GM12878 (cell line): ENCODE results near the gene RBX1. TPM values are rescaled to one million over a fixed set of nuclear protein-coding genes. Genes with fewer than 3 reads are reported as not detected.
A peak's percentile ranks its signal among the peaks of the same experiment; 100 is the strongest.

Source experiments
- ATAC-seq: fragments of 200-7000 bp; cut with Tn5 transposase; 3 replicates; pipeline ENCODE4 v1.9.1; 2020; ENCODE audit warnings: mild to moderate bottlenecking, moderate library complexity
- BruUV-seq: library from RNA; stranded (reverse); fragments of 400-500 nt; replicated peaks from 2 replicates; lab custom pipeline; 2021; lab: Mats Ljungman, UMichigan
- CTCF ChIA-PET: fragments of 300-600 bp; sonication (Branson Sonifier 250); formaldehyde crosslinking; extraction: SDS; loops from one replicate; lab custom pipeline; 2021; ENCODE audit warnings: inconsistent platforms; lab: Yijun Ruan, JAX
- POLR2A ChIA-PET: fragments of 350-600 bp; formaldehyde crosslinking; extraction: SDS; loops from one replicate; lab custom pipeline; 2021; ENCODE audit warnings: inconsistent platforms; lab: Charles Lee
- RAD21 ChIA-PET: fragments of 300-600 bp; sonication (Branson Sonifier 250); formaldehyde crosslinking; loops from one replicate; lab custom pipeline; 2023; ENCODE audit warnings: antibody characterized with exemption; ENCODE audit not compliant: unreplicated experiment; lab: Charles Lee
- SMC1A ChIA-PET: fragments of 300-600 bp; sonication (Branson Sonifier 250); formaldehyde crosslinking; loops from one replicate; lab custom pipeline; 2023; ENCODE audit not compliant: unreplicated experiment, uncharacterized antibody; lab: Charles Lee
- DNase-seq: peaks from one replicate; pipeline ENCODE4 v3.0.0-alpha.2; 2011; ENCODE audit warnings: low read depth, low spot score
- FAIRE-seq: peaks from 3 replicates; lab custom pipeline; 2011; peaks lifted over from hg19 to GRCh38; lab: Jason Lieb, UNC
- H2AFZ ChIP-seq: 2 replicates; pipeline ENCODE4 v1.6.0; 2011; ENCODE audit warnings: low read depth, low read length, control low read depth; ENCODE audit not compliant: control insufficient read depth
- H3K27ac ChIP-seq: 2 replicates; pipeline ENCODE4 v1.5.1; 2011; ENCODE audit warnings: control low read depth; ENCODE audit not compliant: control insufficient read depth, insufficient read depth
- H3K27me3 ChIP-seq, 2 experiments: replicated peaks in 1 of 2; 2 replicates each; pipeline versions ENCODE4 v1.6.0 to v1.6.1; 2011; ENCODE audit warnings: low read length in 1 of 2; ENCODE audit not compliant: control insufficient read depth in 2 of 2, insufficient read depth in 2 of 2
- H3K36me3 ChIP-seq, 2 experiments: 2 replicates each; pipeline ENCODE4 v1.5.1; 2011; ENCODE audit warnings: low read length in 1 of 2; ENCODE audit not compliant: control insufficient read depth in 2 of 2, insufficient read depth in 2 of 2
- H3K4me1 ChIP-seq: 2 replicates; pipeline ENCODE4 v1.6.1; 2011; ENCODE audit warnings: mild to moderate bottlenecking, low read length, moderate library complexity, mixed read lengths; ENCODE audit not compliant: control insufficient read depth, insufficient read depth
- H3K4me2 ChIP-seq: 2 replicates; pipeline ENCODE4 v1.6.0; 2011; ENCODE audit warnings: control low read depth; ENCODE audit not compliant: control insufficient read depth, insufficient read depth
- H3K4me3 ChIP-seq: fragments of 200-600 bp; sonication (generic); 2 replicates; pipeline ENCODE4 v1.5.1; 2016
- H3K79me2 ChIP-seq: 2 replicates; pipeline ENCODE4 v1.6.0; 2011; ENCODE audit warnings: low read length; ENCODE audit not compliant: control insufficient read depth, insufficient read depth
- H3K9ac ChIP-seq: 2 replicates; pipeline ENCODE4 v1.8.0; 2011; ENCODE audit warnings: low read length, control low read depth, mixed read lengths; ENCODE audit not compliant: control insufficient read depth, insufficient read depth
- H3K9me3 ChIP-seq: replicated peaks from 3 replicates; pipeline ENCODE4 v1.5.1; 2011; ENCODE audit warnings: mild to moderate bottlenecking, low read length; ENCODE audit not compliant: control insufficient read depth, insufficient read depth
- H4K20me1 ChIP-seq: 2 replicates; pipeline ENCODE4 v1.6.0; 2011; ENCODE audit not compliant: control insufficient read depth, insufficient read depth
- EED ChIP-seq: sonication (generic); IDR thresholded peaks from 2 replicates; pipeline ENCODE4 v1.6.1; 2016; ENCODE audit warnings: antibody characterized with exemption, low read depth
- ETV6 ChIP-seq, 2 experiments: fragments of 450-650 bp in 1 of 2; IDR thresholded peaks in 1 of 2; conservative IDR thresholded peaks in 1 of 2; 2 replicates each; pipeline ENCODE4 v1.6.1; 2014; ENCODE audit warnings: antibody characterized with exemption in 1 of 2, borderline replicate concordance in 1 of 2, low read depth in 1 of 2, mild to moderate bottlenecking in 1 of 2, moderate library complexity in 1 of 2
- EZH2 ChIP-seq: IDR thresholded peaks from 2 replicates; pipeline ENCODE4 v1.6.1; 2012; ENCODE audit warnings: low read depth, mild to moderate bottlenecking, control low read depth, inconsistent platforms, low read length, borderline replicate concordance; ENCODE audit not compliant: control insufficient read depth
- FOS ChIP-seq: IDR thresholded peaks from 3 replicates; pipeline ENCODE4 v1.6.1; 2011; ENCODE audit warnings: borderline replicate concordance; ENCODE audit not compliant: insufficient read length; ENCODE audit errors: extremely low read depth
- MTA3 ChIP-seq: IDR thresholded peaks from 2 replicates; pipeline ENCODE4 v1.6.1; 2012; ENCODE audit warnings: low read length, inconsistent platforms, borderline replicate concordance
- MYB ChIP-seq: fragments of 150-350 bp; IDR thresholded peaks from 2 replicates; pipeline ENCODE4 v1.6.1; 2014; ENCODE audit warnings: mild to moderate bottlenecking, low read depth, low read length, borderline replicate concordance
- MYC ChIP-seq: IDR thresholded peaks from 2 replicates; pipeline ENCODE4 v1.6.1; 2011; ENCODE audit warnings: mild to moderate bottlenecking, low read length, moderate library complexity, inconsistent platforms; ENCODE audit not compliant: insufficient read depth, insufficient replicate concordance, insufficient read length, severe bottlenecking
- NFXL1 ChIP-seq: fragments of 450-650 bp; IDR thresholded peaks from 2 replicates; pipeline ENCODE4 v1.6.1; 2017; ENCODE audit warnings: antibody characterized with exemption, mild to moderate bottlenecking, borderline replicate concordance
- PAX5 ChIP-seq: IDR thresholded peaks from 2 replicates; pipeline ENCODE4 v1.6.1; 2011; ENCODE audit warnings: low read depth, low read length, borderline replicate concordance
- RFX5 ChIP-seq: IDR thresholded peaks from 2 replicates; pipeline ENCODE4 v1.6.1; 2011; ENCODE audit warnings: low read depth, low read length, improper control_type of control experiment
- SRF ChIP-seq, 2 experiments: IDR thresholded peaks; 2 replicates each; pipeline ENCODE4 v1.6.1; 2011; ENCODE audit warnings: low read depth in 2 of 2, low read length in 2 of 2, mild to moderate bottlenecking in 1 of 2, moderate library complexity in 1 of 2
- SUZ12 ChIP-seq: fragments of 200-600 bp; sonication (generic); IDR thresholded peaks from one replicate; pipeline ENCODE4 v1.6.1; 2018; ENCODE audit warnings: antibody characterized with exemption, mild to moderate bottlenecking; ENCODE audit not compliant: unreplicated experiment
- TARDBP ChIP-seq: IDR thresholded peaks from 2 replicates; pipeline ENCODE4 v1.6.1; 2016; ENCODE audit warnings: borderline replicate concordance
- WGBS: methylation state at CpG from one replicate; pipeline ENCODE4 v1.1.6; 2016; ENCODE audit warnings: low lambda C conversion rate; ENCODE audit not compliant: insufficient replicate concordance, insufficient coverage; ENCODE audit errors: missing lambda C conversion rate; 5-methylcytosine and 5-hydroxymethylcytosine counted together
- in situ Hi-C: fragments of 300-500 bp; cut with MboI; formaldehyde crosslinking; loops from 9 replicates; pipeline ENCODE4 v1.14.3; 2018; ENCODE audit warnings: mixed read lengths
- intact Hi-C: fragments of 100-400 bp; cut with micrococcal nuclease; formaldehyde crosslinking; loops from one replicate; pipeline ENCODE4 v1.14.2; 2022; ENCODE audit not compliant: unreplicated experiment
- polyA plus RNA-seq, 11 experiments: library from polyadenylated mRNA; depleted of rRNA in 4 of 11; unstranded in 6 of 11; stranded (reverse) in 5 of 11; fragments of >200 nt; fragmentation: Nextera tagmentation in 4 of 11; fragmentation: Illumina TruSeq in 1 of 11; extraction: Ambion mirVana in 4 of 11; extraction: Trizol in 1 of 11; gene quantifications; 1 replicate in 1 of 11; 2 replicates in 10 of 11; pipeline versions ENCODE4 v1.2.1 to v1.2.3, GENCODE V29; 2011 to 2016; ENCODE audit warnings: inconsistent platforms in 2 of 11, missing spikeins in 2 of 11, low read depth in 1 of 11
- total RNA-seq, 4 experiments: library from RNA; depleted of rRNA in 3 of 4; stranded (reverse); fragments of >200 nt in 3 of 4; fragmentation: Illumina TruSeq in 1 of 4; extraction: Trizol in 1 of 4; gene quantifications; 2 replicates each; pipeline versions ENCODE4 v1.2.1 to v1.2.3, GENCODE V29; 2013 to 2021
- TF ChIP-seq, protein P1 (sequence below): IDR thresholded peaks from 2 replicates; pipeline ENCODE4 v1.6.1; 2012; ENCODE audit warnings: low read depth, low read length, improper control_type of control experiment
- TF ChIP-seq, protein P2 (sequence below): fragments of 450-650 bp; IDR thresholded peaks from 2 replicates; pipeline ENCODE4 v1.6.1; 2017; ENCODE audit warnings: mild to moderate bottlenecking, low read depth, inconsistent platforms; ENCODE audit not compliant: poor library complexity, severe bottlenecking
- TF ChIP-seq, protein P3 (sequence below): fragments of 450-650 bp; conservative IDR thresholded peaks from 2 replicates; pipeline ENCODE4 v1.6.1; 2017; ENCODE audit warnings: mild to moderate bottlenecking, moderate library complexity

RBX1 gene
- total and polyA plus RNA-seq, 10 of the 15 experiments (the other 5 are each of a cell fraction or from before 2014, with no cell fraction given), result 71.2 to 468 (median 184) TPM

GRCh38 chr22:41022470-41023298 is 71.5 kb downstream of the RBX1 start:
- no peaks in the 10 kb centered on the region for H4K20me1 ChIP-seq
- H3K9ac ChIP-seq, result peak overlapping the region; percentile 61
- 11% methylated on average over 45 of the region's 46 CpGs for WGBS
- DNase-seq (peak; percentile 24), ATAC-seq (peak; percentile 86), FAIRE-seq (peak; percentile 41)
- H3K4me3 ChIP-seq, result peak overlapping the region; percentile 75
- ChIA-PET CTCF (interaction anchor here (1.0 to 1.8 kb wide), 5 partner anchors 12 to 214 kb away, joined by 3 to 9 read pairs (median 5); no protein-coding TSS in a partner anchor), SMC1A (interaction anchor here (0.9 to 3.9 kb wide), 5 partner anchors 46 to 100 kb away, joined by 3 to 11 read pairs (median 6); no protein-coding TSS in a partner anchor), RAD21 (interaction anchor here (0.7 to 1.6 kb wide), 5 partner anchors 46 to 100 kb away, joined by 3 to 10 read pairs (median 7); partner anchors contain the start of genes EP300 and RBX1), POLR2A (interaction anchor here (0.5 to 2.6 kb wide), 10 partner anchors 21 to 925 kb away, joined by 3 to 18 read pairs (median 4); partner anchors contain the start of genes CENPM, DESI1, RBX1 and XRCC6)
- H3K79me2 ChIP-seq, result no peaks in the 10 kb centered on the region
- peak overlapping the region; percentile 73 for H2AFZ ChIP-seq
- peak overlapping the region; percentile 99 for H3K4me2 ChIP-seq
- H3K4me1 ChIP-seq, result peaks cover 7% of the 10 kb centered on the region
- no peaks in the 10 kb centered on the region; a peak in 1 of 4 replicates for H3K36me3 ChIP-seq
- H3K27ac ChIP-seq, result 0 out of 2 replicates have a peak overlapping the region, but pooled peaks have one; percentile 29
- no peaks in the 10 kb centered on the region; a peak in 1 of 4 replicates for H3K27me3 ChIP-seq
- BruUV-seq, result no TSS peak
- intact Hi-C loops (loop anchor here (2.0 to 5.0 kb wide), 2 partner anchors 68 to 70 kb away; partner anchors contain the start of gene RBX1), in situ Hi-C loops (no loop called here)
- H3K9me3 ChIP-seq, result no peaks in the 10 kb centered on the region
- TF ChIP-seq RFX5 (no peak), SUZ12 (no peak), MTA3 (no peak), NFXL1 (no peak), PAX5 (no peak), SRF (IDR thresholded peaks at IDR 0.05; ENCODE audit: low read depth in 2 of 2, low read length in 2 of 2) (no peak), TARDBP (no peak), ETV6 (conservative IDR thresholded peaks at IDR 0.05 in 1 of 2, IDR thresholded peaks at IDR 0.05 in 1 of 2; ENCODE audit: borderline replicate concordance in 1 of 2, low read depth in 1 of 2) (no peak), MYB (no peak), EZH2 (no peak), MYC (peak; percentile 62), EED (peak; percentile 64), FOS (no peak)
- TF ChIP-seq, protein P1, sequence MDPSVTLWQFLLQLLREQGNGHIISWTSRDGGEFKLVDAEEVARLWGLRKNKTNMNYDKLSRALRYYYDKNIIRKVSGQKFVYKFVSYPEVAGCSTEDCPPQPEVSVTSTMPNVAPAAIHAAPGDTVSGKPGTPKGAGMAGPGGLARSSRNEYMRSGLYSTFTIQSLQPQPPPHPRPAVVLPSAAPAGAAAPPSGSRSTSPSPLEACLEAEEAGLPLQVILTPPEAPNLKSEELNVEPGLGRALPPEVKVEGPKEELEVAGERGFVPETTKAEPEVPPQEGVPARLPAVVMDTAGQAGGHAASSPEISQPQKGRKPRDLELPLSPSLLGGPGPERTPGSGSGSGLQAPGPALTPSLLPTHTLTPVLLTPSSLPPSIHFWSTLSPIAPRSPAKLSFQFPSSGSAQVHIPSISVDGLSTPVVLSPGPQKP, result no peak
- TF ChIP-seq, protein P2, sequence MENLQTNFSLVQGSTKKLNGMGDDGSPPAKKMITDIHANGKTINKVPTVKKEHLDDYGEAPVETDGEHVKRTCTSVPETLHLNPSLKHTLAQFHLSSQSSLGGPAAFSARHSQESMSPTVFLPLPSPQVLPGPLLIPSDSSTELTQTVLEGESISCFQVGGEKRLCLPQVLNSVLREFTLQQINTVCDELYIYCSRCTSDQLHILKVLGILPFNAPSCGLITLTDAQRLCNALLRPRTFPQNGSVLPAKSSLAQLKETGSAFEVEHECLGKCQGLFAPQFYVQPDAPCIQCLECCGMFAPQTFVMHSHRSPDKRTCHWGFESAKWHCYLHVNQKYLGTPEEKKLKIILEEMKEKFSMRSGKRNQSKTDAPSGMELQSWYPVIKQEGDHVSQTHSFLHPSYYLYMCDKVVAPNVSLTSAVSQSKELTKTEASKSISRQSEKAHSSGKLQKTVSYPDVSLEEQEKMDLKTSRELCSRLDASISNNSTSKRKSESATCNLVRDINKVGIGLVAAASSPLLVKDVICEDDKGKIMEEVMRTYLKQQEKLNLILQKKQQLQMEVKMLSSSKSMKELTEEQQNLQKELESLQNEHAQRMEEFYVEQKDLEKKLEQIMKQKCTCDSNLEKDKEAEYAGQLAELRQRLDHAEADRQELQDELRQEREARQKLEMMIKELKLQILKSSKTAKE, result no peak
- TF ChIP-seq, protein P3, sequence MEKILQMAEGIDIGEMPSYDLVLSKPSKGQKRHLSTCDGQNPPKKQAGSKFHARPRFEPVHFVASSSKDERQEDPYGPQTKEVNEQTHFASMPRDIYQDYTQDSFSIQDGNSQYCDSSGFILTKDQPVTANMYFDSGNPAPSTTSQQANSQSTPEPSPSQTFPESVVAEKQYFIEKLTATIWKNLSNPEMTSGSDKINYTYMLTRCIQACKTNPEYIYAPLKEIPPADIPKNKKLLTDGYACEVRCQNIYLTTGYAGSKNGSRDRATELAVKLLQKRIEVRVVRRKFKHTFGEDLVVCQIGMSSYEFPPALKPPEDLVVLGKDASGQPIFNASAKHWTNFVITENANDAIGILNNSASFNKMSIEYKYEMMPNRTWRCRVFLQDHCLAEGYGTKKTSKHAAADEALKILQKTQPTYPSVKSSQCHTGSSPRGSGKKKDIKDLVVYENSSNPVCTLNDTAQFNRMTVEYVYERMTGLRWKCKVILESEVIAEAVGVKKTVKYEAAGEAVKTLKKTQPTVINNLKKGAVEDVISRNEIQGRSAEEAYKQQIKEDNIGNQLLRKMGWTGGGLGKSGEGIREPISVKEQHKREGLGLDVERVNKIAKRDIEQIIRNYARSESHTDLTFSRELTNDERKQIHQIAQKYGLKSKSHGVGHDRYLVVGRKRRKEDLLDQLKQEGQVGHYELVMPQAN, result 0 out of 2 replicates have a peak, but pooled peaks have one; percentile 2
